ENCODE results near the gene HEY2. TPM values are rescaled to one million over a fixed set of nuclear protein-coding genes. Genes with fewer than 3 reads are reported as not detected.

The HEY2 gene
- total RNA-seq, 1 experiment from 2014 or later, result not detected

- Histone ChIP-seq H3K4me1 (ENCODE audit: control insufficient read depth, insufficient read depth, low read length) (peaks cover 39% of the 10 kb centered on the region), H3K9me3 (ENCODE audit: control insufficient read depth, insufficient read depth, low read depth, low read length) (no peaks in the 10 kb centered on the region), H3K27ac (ENCODE audit: low read length) (peak within 1 kb of the TSS; percentile 98), H3K4me3 (ENCODE audit: low read depth in 2 of 2, low read length in 2 of 2) (peak within 1 kb of the TSS; percentile 75 to 96), H3K27me3 (ENCODE audit: control insufficient read depth, insufficient read depth, low read length) (no peaks in the 10 kb centered on the region), H3K36me3 (ENCODE audit: control insufficient read depth, insufficient read depth, low read length) (no peaks in the 10 kb centered on the region; the same call in 1 of the 2 replicates)
- ATAC-seq (peak; percentile 95), DNase-seq (ENCODE audit: low read depth, low spot score) (no peak)
- ChIA-PET CTCF (interaction anchor here (0.6 to 3.0 kb wide), 9 partner anchors 9 to 702 kb away, joined by 3 to 14 read pairs (median 4); partner anchors contain the start of gene HINT3), POLR2A (interaction anchor here (0.6 to 1.5 kb wide), 5 partner anchors 9 to 1598 kb away, joined by 3 to 8 read pairs (median 3); no protein-coding TSS in a partner anchor)
- intact Hi-C loops (cut with micrococcal nuclease; ENCODE audit: unreplicated experiment) (loop anchor here (2.0 kb wide), 1 partner anchor 62 kb away; no protein-coding TSS in a partner anchor), in situ Hi-C loops (cut with HindIII; ENCODE audit: low pct_unique_long_range_greater_than_20kb, low sequenced_read_pairs) (no loop called here)
- TF ChIP-seq CTCF (IDR thresholded peaks at IDR 0.05) (no peak), REST (IDR thresholded peaks at IDR 0.05; ENCODE audit: insufficient read depth in 1 of 2, low read depth in 2 of 2, low read length in 1 of 2) (peak in 1 of 2 experiments; percentile 7; a peak in 1 of 4 replicates), POLR2AphosphoS5 (IDR thresholded peaks at IDR 0.05; ENCODE audit: low read depth, low read length) (peak; percentile 73; the same call in 1 of the 2 replicates), TCF7L2 (IDR thresholded peaks at IDR 0.05; ENCODE audit: low read depth, low read length) (0 out of 2 replicates have a peak, but pooled peaks have one; percentile 67), SIN3A (IDR thresholded peaks at IDR 0.05; ENCODE audit: borderline replicate concordance, insufficient read depth, low read depth, low read length) (peak; percentile 72; the same call in 1 of the 2 replicates)
- BruUV-seq (replicated peaks), result no TSS peak
Observed at GRCh38 chr6:125790358-125791150, 41.1 kb downstream of the HEY2 start, which contains the start of gene NCOA7. NCOA7 (plus strand) TSS chr6:125790960; CDS start chr6:125815355, 24,395 bp downstream.

GRCh38 chr6:125791151-125791819 is 41.9 kb downstream of the HEY2 start:
- ChIA-PET POLR2A (interaction anchor here (1.0 to 1.3 kb wide), 3 partner anchors 147 to 183 kb away, joined by 3 to 7 read pairs (median 3); no protein-coding TSS in a partner anchor), CTCF (interaction anchor here (0.7 to 3.0 kb wide), 7 partner anchors 21 to 183 kb away, joined by 3 to 14 read pairs (median 5); partner anchors contain the start of gene HINT3)
- no TSS peak for BruUV-seq (replicated peaks)
- no peaks in the 10 kb centered on the region for H3K9me3 ChIP-seq (ENCODE audit: control insufficient read depth, insufficient read depth, low read depth, low read length)
- peaks cover 39% of the 10 kb centered on the region for H3K4me1 ChIP-seq (ENCODE audit: control insufficient read depth, insufficient read depth, low read length)
- no peaks in the 10 kb centered on the region; the same call in 1 of the 2 replicates for H3K36me3 ChIP-seq (ENCODE audit: control insufficient read depth, insufficient read depth, low read length)
- peak overlapping the region; percentile 98 for H3K27ac ChIP-seq (ENCODE audit: low read length)
- TF ChIP-seq SIN3A (IDR thresholded peaks at IDR 0.05; ENCODE audit: borderline replicate concordance, insufficient read depth, low read depth, low read length) (no peak), REST (IDR thresholded peaks at IDR 0.05; ENCODE audit: insufficient read depth in 1 of 2, low read depth in 2 of 2, low read length in 1 of 2) (no peak), CTCF (IDR thresholded peaks at IDR 0.05) (peak; percentile 91)
- peak overlapping the region; percentile 75 to 96 for H3K4me3 ChIP-seq (ENCODE audit: low read depth in 2 of 2, low read length in 2 of 2)
- DNase-seq (ENCODE audit: low read depth, low spot score) (peak; percentile 66), ATAC-seq (peak; percentile 63)
- intact Hi-C loops (cut with micrococcal nuclease; ENCODE audit: unreplicated experiment) (loop anchor here (2.0 kb wide), 1 partner anchor 62 kb away; no protein-coding TSS in a partner anchor), in situ Hi-C loops (cut with HindIII; ENCODE audit: low pct_unique_long_range_greater_than_20kb, low sequenced_read_pairs) (no loop called here)
- H3K27me3 ChIP-seq (ENCODE audit: control insufficient read depth, insufficient read depth, low read length), result no peaks in the 10 kb centered on the region
